HG03039 (cell line): ENCODE data around the gene FAM228B.

ENCODE experiments used
- ATAC-seq: cut with Tn5 transposase; IDR thresholded peaks from one replicate; pipeline ENCODE4 v1.9.1; 2021; ENCODE audit warnings: mild to moderate bottlenecking, moderate library complexity; ENCODE audit not compliant: unreplicated experiment

The FAM228B gene

DNA sequence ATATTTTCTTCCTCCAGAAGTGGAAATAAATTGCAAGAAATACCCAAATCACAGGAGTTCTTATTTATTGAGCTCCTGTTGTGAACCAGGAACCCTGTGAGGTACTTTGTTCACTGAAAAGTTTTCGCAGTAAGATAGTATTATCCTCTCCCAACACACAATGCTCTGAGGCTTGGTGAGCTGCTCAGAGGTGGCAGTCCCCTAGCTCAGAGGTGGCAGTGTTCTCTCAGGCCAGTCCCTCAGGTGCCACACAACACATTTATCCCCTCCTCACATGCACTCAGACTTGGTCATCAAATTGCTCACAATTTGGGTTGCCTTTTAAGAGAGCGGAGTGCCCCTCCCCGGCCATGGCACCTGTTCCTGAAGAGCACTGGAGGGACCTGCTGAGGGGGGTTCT lies 77.5 kb downstream of the FAM228B start:
- no peak for ATAC-seq

DNA sequence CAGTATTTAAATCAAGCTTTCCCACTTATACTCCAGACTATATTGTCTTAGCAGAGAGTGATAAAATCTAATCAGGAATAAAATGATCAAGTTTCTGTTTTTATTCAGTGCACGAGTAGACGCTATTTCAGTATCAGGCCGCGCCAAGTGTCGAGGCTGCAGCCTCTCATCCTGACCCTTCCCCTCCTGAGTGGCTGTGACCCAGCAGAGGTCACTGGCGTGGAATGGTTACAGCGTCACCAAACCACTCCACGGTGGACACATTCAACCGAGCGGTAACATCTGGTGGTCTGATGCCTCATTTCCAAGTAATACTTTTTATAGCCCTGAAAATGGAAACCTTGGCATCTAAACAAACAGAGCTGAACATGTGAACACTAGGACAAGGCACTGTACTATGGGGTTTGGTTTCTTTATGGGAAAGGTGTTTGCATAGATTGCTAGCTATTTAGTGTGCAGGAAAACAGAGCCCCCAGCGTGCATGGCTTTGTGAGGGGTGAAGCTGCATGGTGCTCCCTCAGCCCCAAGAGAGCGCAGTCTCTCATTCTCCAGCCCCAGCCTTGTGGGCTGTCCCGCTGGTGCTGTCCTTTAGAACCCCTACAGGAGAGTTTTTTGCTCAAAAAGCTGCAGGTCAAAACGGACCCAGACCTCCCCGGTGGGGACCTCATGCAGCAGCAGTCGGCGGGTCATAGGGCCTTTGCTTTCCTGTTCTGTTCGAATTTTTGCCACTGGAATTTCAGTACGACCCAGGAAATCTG lies 79.9 kb downstream of the FAM228B start:
- ATAC-seq, result no peak

DNA sequence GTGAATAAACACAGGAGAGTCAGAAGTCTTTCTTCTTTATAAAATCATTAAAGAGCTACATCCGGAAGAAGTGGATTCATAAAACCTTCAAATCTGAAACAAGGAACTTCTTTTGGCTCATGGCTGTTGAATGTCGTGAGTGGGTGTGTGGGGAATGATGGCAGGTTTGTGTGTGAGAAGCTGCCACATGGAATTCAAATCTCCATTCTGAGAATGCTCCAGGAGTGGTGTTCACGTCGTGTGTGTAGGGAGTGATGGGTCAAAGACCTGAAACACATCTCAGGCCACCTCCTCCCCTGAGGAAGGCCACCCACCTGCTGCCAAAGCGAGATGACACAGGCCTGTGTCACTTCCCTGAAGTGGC lies 80.5 kb downstream of the FAM228B start:
- ATAC-seq, result no peak

DNA sequence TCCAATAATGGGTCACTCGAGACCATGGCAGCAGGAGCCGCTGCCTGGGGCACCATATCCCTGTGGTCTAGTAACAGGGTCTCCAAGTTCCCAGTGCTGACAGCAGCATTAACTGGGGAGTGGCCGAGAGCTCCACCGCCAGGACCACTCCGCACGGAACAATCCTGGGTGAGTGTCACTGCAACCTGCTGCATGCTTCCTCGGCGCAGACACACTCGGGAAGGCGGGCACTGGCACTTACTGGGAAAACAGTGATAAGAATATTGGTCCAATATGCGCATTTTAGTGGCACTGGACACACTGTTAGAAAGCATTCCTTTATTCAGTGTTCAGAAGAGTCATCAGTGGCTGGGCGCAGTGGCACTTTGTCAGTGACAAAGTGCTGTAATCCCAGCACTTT lies 81.2 kb downstream of the FAM228B start:
- no peak for ATAC-seq

DNA sequence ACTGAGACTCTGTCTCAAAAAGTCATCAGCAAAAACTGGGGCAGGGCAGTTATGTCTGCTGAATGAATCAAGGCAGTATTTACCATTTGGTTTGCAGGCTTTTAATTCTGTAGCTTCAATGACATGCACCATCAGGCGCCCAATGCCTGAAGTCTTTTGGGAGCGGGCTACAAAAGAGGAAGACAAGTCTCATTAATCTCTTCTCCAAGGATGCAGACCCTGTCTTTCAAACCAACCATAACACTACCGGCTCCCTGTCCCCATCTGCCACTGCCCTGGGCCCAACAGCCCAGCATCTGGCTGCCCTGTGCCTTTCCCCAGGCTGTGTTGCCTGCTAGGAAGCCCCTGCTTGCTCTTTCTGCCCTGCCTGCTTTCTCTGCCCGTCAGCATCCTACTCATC lies 81.9 kb downstream of the FAM228B start:
- ATAC-seq, result no peak

DNA sequence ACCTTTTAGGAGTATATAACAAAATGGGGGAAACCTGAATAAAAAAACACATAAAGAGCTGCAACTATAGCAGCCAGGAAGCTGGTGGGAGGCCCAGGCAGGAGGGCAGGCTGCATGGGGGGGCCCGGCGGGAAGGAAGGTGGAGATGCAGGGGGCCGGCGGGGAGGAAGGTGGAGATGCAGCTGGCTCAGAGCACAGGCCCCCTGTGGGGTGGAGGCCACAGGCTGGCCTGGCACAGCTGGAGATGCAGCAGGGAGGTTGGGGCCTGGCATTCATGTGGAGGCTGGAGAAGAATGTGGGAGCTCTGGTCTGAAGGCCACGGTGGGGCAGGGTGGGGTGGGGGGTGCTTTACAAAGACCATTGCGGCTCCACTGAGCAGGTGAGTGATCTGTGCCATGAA lies 83.0 kb downstream of the FAM228B start:
- ATAC-seq, result no peak

DNA sequence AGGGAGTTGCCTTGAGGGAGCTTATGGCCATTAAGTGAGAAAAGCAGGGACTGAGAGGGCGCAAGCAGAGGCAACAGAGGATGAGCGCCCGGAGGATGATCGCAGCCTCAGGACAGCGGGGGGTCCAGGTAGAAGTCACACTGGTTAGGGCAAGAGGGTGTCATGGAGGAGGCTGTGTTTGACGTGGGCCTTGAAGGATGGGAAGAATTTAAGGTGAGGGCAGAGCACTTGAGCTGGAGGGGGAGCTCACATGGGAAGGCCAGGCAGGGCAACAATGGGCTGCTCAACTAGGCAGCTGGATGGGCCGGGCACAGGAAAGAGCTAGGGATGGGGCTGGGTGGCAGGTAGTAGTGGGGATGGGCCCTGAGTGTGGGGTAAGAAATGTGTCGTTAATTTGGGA lies 83.4 kb downstream of the FAM228B start:
- ATAC-seq, result no peak

DNA sequence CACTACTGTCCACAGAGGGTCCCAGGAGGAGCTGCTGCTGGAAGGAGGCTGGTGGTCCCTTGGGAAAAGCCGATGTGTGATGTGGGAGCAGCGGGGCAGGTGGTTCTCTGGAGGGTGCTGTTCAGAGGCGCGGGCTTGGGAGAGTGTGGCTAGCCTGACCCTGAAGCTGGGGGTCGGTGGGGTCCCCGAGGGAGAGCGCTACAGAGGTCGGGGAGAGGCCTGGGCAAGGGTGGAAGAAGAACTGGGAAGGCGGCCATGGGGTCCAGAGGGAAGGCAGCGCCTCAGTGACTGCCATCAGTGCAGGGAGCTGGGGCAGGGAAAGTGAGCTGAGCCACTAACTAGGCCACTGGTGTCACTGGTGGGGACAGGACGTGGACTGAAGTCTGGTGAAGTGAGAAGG lies 84.1 kb downstream of the FAM228B start:
- no peak for ATAC-seq

DNA sequence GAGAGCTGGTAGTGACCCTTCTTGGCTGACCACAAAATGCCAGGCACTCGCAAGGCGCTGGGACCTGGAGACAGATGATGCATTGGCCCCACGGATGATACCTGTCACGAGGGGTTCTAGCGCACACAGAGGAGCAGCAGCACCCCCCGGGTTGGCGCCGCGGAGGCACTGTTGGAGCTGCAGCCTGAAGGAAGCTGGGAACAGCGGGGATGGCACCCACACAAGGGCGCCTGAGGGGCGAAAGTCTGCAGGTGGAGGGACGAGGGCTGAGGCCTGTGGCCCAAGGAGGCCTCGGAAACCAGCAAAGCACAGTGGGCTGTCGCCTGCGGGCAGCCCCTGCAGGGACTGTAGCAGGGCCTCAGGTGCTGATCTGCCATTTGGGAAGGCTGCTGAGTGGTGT lies 85.2 kb downstream of the FAM228B start:
- ATAC-seq, result no peak

DNA sequence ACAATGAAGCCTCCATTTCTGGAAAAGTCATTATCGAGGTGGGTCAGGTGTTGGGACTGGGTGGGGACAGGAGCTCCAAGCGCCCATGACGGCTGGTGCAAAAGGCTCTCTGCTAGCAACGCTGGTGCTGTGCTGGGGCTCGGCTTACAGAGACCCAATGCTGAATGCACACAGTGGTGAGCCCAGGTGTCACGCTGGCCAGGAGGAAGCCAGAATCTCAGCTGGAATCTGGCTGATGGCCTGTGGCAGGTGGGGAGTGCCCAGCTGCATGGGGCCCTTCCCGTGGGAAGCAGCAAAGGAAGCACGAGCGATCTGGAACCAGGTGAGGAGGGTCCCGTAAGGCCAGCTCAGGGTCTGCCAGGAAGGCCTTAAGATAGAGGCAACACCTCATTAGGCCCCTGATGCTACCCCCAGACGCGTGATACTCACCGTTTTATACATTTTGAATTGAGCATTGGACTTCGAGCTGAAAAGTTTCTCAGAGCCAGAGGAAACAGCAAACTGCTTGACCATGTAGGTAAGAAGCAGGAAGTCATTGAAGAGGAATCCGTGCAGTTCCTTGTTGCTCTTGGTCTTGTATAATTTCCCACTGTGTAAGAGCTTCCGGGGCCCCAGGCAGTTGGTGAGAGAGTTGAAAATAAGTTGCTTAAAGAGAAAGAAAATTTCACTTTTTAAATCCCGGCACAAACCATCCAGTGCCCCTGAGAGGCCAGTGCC lies 86.3 kb downstream of the FAM228B start:
- no peak for ATAC-seq

DNA sequence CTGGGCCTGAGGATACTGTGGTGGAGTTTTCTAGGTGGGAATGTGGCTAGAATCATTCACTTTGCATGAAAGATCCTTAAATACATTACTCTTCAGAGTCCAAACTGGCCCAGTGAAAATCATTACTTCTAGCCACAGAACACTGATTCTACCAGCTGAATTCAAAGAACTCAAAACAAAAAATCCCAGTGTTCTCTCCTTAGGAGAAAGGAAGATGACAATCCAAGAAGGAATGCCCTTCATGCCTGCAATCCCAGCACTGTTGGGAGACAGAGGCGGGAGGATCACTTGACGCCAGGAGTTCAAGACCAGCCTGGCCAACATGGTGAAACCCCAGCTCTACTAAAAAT lies 86.8 kb downstream of the FAM228B start:
- no peak for ATAC-seq

DNA sequence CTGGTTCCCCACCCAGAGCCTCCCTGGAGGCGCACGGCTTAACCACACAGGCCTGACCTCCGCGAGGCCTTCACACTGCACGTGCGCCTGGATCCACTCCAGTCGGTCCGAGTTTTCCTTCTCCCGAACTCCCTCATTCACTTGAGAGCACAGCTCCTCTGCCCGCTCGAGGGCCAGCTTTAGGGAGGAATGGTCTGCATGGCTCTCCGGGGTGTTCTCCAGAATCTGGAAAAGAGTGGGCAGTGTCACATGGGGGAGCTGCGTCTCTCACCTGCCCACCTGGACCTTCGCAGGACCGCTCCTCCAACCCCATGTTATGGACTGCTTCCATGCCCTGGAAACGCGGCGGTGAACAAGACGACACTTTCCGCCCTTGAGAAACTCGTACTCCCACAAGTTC lies 87.5 kb downstream of the FAM228B start:
- ATAC-seq, result no peak

DNA sequence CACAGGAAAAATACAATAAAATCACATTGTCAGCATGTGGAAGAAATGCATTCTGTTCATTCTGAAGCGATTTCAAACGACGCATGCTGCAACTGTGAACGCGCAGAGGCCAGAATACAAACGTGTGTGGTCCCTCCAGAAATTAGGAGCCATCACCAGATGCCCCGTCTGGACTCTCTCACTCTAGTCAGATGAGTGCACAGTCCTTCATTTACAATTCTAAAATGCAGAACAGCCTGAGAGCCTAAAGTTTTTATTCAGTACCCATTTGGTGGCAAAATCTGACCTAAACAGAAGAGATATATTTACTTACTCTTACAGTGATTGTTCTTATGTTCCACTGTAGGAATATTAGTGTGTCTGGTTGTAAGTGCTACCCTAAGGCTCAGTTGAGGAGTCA lies 88.1 kb downstream of the FAM228B start:
- no peak for ATAC-seq

DNA sequence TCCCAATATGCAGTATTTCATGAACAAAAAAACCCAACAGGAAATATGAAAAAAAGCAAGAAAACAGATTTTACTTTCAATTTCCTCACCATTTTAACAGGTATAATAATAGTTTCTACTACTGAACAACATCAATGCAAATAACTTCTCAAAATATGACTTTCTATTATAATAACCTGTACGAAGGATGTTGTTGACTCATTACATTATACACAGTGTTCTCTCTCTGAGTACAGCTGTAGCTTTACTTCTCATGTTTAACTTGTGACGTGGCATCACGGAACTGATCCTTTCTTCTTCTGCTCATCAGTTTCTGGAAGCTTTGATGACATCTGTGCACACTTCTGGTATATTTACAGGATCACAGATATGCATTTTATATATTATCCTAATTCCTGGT lies 91.6 kb downstream of the FAM228B start:
- ATAC-seq, result peak; percentile 85
